Fibroblast of skin of back (primary cell): ENCODE data around the gene KANSL1L.

ENCODE experiments used
- DNase-seq: peaks from one replicate; pipeline ENCODE4 v3.0.0-alpha.2; 2013

KANSL1L gene

GRCh38 chr2:209998596-209998995 lies 172.6 kb downstream of the KANSL1L start:
- DNase-seq, result no peak

GRCh38 chr2:209993968-209994367 lies 177.2 kb downstream of the KANSL1L start:
- DNase-seq, result no peak

- DNase-seq, result no peak
These were observed 180.4 kb downstream of the KANSL1L start for GRCh38 chr2:209990838-209991237.

DNA sequence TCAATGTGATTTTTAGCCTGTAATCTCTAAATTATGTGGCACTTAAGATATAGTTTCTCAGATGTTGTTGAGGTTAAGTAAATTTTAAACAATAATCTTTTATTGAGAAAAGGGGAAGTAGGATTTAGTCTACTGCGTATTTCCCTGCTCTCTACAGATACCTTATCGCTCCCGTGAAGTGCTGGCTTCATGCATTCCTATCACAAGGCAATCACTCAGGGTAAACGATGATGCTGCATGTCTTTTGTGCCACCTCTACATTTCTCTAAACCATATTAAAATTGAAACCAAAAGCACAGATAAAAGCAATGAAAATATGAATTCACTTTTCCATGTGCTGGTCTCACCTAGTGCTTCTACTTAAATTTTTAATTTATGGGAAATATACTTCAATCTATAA lies 183.2 kb downstream of the KANSL1L start:
- DNase-seq, result no peak

- peak; percentile 5 for DNase-seq
These were observed 184.8 kb downstream of the KANSL1L start for GRCh38 chr2:209986415-209986814.

DNA sequence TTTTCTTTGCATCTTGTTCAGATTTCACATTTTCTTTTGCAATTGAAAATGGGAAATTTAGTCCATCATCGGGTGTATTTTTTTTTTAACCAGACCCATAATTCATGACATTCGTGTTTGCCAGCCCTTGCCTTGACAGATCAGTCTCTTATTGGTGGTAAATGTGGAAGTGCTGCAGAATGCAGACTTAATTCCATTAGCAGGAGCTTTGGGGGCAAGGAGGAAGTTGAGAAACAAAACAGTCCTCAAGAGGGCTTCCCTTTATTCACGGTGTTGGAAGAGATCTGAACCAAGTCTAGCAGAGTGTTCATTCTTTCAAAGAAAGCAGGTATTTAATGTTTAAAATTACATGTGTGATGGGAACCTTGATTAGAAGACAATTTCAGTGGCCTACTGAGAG lies 185.3 kb downstream of the KANSL1L start:
- DNase-seq, result no peak

GRCh38 chr2:209984291-209984690 lies 186.9 kb downstream of the KANSL1L start:
- DNase-seq, result no peak

DNA sequence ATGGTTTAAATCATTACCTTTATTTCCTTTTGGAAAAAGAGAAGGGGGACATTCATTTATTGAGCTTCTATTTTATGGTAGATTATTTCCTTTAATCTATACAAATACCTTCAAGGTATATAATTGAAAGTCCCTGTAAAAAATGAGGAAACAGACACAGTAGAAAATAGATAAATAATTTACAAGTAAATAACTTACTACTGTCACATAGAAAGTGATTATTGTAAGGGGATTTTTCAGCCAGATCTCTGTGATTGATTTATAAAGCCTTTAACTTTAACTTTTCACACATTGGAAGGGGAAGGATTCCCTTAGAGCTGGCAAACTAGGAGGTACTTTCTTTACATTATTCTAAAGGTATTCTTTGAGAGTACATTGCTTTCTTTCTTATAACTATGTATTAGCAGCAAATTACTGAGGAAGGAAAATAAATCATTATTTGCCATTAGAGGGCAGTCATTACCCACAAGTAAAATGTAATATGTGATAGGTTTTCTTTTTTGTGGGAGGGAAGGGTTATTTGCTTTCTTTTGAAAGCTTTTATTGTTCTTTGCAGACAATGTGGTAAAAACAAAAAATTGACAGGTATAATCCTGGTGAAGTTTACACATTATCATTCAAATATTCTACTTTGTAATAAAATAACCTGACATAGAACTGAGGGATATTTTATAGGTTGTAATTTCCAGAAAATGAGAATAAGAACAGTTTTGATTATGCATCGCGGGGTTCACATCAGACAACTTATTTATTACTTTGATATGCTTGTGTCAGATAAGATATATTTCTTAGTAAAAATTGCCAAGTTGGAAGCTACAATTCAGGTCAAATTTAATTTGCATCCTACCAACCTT lies 193.6 kb downstream of the KANSL1L start:
- peak; percentile 27 for DNase-seq

DNA sequence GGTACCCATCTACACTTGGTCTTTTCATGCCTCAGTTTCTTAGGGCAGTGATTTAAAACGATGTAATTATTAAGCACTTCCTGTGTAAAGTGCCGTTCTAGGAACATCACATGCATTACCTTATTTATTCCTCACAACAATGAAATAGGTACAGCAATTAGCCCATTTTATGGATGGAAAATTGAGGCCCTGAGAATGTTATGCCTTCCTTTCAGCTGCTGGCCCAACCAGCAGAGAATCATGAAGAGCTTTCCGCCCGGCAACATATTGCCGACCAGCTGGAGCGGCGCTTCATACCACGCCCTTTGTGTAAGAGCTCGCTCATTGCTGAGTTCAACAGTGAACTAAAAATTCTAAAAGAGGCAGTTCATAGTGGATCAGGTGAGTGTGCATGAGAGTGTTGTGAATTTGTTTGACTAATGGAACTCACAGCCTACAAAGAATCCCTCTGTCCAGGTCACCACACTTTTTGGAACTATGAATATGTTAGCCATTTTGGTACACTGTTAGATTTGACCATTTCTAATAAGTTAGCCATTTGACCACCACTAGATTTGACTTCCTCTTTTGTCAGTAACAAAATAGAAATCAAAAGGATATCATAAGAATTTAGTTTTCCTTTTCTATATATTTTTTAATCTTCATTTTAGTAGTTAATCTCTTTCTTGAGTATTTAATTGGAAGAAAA lies 194.4 kb downstream of the KANSL1L start:
- no peak for DNase-seq

GRCh38 chr2:209974576-209974975 lies 196.6 kb downstream of the KANSL1L start:
- DNase-seq, result no peak

GRCh38 chr2:209973328-209973727 lies 197.9 kb downstream of the KANSL1L start:
- no peak for DNase-seq
